GM08714 (cell line): Measurements from ENCODE around the gene SGPP1.
"Not testable (repeated sequence)": the region's sequence is repeated elsewhere in the genome, so short reads cannot be mapped to it uniquely, and the experiment has no call there.

Source experiments
- H3K4me3 ChIP-seq: fragments of 200-500 bp; sonication (Bioruptor generic); 2 replicates; pipeline ENCODE4 v1.5.1; 2014; ENCODE audit warnings: mild to moderate bottlenecking, low read length, inconsistent platforms
- ZNF274 ChIP-seq: IDR thresholded peaks from 2 replicates; pipeline ENCODE4 v1.6.1; 2012; ENCODE audit warnings: mild to moderate bottlenecking, low read depth, low read length

SGPP1 gene

GRCh38 chr14:63707216-63707615 is 20.6 kb downstream of the SGPP1 start:
- H3K4me3 ChIP-seq = no peak overlapping the region
- no peak for TF ChIP-seq ZNF274

- H3K4me3 ChIP-seq = no peak overlapping the region
- TF ChIP-seq ZNF274 = no peak
Observed at GRCh38 chr14:63705561-63706070, 22.2 kb downstream of the SGPP1 start.

DNA sequence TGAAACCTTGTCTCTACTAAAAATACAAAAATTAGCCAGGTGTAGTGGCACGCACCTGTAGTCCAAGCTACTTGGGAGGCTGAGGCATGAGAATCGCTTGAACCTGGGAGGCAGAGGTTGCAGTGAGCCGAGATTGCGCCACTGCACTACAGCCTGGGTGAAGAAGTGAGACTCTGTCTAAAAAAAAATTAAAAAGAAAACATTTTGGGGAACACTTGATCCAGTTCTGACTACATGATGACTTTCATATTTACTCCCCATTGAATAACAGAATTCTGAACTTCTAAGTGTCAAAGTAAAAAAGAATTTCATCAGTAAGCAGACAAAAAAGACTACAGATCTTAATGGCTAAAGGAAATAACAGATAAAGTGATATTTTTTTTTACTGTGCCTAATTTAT is 25.3 kb downstream of the SGPP1 start:
- H3K4me3 ChIP-seq = not testable (repeated sequence)

GRCh38 chr14:63701606-63702299 is 26.1 kb downstream of the SGPP1 start:
- no peak for TF ChIP-seq ZNF274
- no peak overlapping the region for H3K4me3 ChIP-seq

- TF ChIP-seq ZNF274 = no peak
- H3K4me3 ChIP-seq = no peak overlapping the region
Observed at GRCh38 chr14:63692310-63693020, 35.4 kb downstream of the SGPP1 start.

- TF ChIP-seq ZNF274 = no peak
- no peak overlapping the region for H3K4me3 ChIP-seq
Observed at GRCh38 chr14:63689132-63689531, 38.7 kb downstream of the SGPP1 start.

DNA sequence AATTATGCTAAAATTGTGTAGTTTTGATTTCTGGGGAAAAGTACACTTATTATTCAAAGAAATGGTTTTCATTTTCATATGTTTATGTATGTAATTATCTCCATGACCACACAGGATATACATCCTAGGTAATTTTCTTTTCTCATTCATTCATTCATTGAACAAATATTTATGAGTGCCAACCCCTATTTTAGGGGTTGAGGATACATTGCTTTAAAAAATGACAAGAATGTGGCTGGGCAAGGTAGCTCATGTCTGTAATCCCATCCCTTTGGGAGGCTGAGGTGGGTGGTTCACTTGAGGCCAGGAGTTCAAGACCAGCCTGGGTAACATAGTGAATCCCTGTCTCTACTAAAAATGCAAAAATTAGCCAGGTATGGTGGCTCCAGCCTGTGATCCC is 40.9 kb downstream of the SGPP1 start:
- TF ChIP-seq ZNF274 = no peak
- H3K4me3 ChIP-seq = no peak overlapping the region

- H3K4me3 ChIP-seq = no peak overlapping the region
- no peak for TF ChIP-seq ZNF274
Observed at GRCh38 chr14:63685401-63685800, 42.5 kb downstream of the SGPP1 start.

- H3K4me3 ChIP-seq = no peak overlapping the region
- TF ChIP-seq ZNF274 = no peak
Observed at GRCh38 chr14:63682727-63683593, 44.9 kb downstream of the SGPP1 start.

DNA sequence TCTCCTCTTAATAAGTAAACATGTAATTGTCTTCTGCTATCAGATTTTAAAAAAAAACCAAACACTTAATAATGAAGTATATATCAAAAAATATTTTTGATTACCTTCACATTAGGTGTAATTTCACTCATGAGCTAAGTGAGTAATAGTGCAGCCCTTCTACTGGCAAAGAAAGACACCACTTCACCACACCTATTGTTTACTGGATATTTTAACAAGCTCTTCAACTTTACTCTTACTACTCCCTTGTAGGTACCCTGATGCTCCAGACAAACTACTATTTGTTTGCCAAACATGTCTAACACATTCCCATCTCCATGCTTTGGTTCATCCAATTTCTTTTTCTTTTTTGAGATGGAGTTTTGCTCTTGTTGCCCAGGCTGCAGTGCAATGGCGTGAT is 49.3 kb downstream of the SGPP1 start:
- no peak overlapping the region for H3K4me3 ChIP-seq
- TF ChIP-seq ZNF274 = no peak

DNA sequence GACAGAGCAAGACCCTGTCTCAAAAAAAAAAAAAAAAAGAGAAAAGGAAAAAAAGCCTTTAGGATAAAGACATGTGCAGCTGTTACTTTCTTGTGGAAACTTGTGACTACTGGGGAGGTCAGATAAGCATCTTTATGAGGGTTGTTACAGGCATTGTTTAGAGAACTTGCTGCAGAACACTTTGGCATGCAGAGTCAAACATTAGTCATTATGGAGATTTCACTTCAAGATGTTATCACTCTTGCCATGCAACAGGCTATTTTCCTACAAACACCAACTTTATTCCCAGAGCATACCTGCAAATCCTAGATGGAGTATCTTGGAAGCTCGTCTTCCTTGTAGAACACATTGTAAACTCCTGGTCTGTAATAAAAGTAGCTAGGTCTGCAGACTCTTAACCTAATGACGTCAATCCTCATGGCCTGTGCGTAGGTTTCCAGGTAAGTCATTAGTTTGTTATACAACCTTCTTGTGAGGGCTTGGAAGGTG is 49.9 kb downstream of the SGPP1 start:
- no peak overlapping the region for H3K4me3 ChIP-seq
- no peak for TF ChIP-seq ZNF274

- TF ChIP-seq ZNF274 = no peak
Observed at GRCh38 chr14:63676615-63677014, 51.2 kb downstream of the SGPP1 start.

GRCh38 chr14:63673886-63674497 is 53.9 kb downstream of the SGPP1 start:
- H3K4me3 ChIP-seq = no peak overlapping the region
- no peak for TF ChIP-seq ZNF274

More at GRCh38 chr14:63676615-63677014, 51.2 kb downstream of the SGPP1 start:
- H3K4me3 ChIP-seq = no peak overlapping the region

- no peak for TF ChIP-seq ZNF274
- H3K4me3 ChIP-seq = peak overlapping the region; percentile 6; the same call in 1 of the 2 replicates
Observed at GRCh38 chr14:63673255-63673654, 54.6 kb downstream of the SGPP1 start.
